HG02571 (cell line): ENCODE results near the gene IWS1.
A peak's percentile ranks its signal among the peaks of the same experiment; 100 is the strongest.
"Not testable (repeated sequence)": the region's sequence is repeated elsewhere in the genome, so short reads cannot be mapped to it uniquely, and the experiment has no call there.

ENCODE experiments used
- ATAC-seq: cut with Tn5 transposase; IDR thresholded peaks from one replicate; pipeline ENCODE4 v1.9.1; 2021; ENCODE audit warnings: mild to moderate bottlenecking, moderate library complexity; ENCODE audit not compliant: unreplicated experiment

The IWS1 gene

DNA sequence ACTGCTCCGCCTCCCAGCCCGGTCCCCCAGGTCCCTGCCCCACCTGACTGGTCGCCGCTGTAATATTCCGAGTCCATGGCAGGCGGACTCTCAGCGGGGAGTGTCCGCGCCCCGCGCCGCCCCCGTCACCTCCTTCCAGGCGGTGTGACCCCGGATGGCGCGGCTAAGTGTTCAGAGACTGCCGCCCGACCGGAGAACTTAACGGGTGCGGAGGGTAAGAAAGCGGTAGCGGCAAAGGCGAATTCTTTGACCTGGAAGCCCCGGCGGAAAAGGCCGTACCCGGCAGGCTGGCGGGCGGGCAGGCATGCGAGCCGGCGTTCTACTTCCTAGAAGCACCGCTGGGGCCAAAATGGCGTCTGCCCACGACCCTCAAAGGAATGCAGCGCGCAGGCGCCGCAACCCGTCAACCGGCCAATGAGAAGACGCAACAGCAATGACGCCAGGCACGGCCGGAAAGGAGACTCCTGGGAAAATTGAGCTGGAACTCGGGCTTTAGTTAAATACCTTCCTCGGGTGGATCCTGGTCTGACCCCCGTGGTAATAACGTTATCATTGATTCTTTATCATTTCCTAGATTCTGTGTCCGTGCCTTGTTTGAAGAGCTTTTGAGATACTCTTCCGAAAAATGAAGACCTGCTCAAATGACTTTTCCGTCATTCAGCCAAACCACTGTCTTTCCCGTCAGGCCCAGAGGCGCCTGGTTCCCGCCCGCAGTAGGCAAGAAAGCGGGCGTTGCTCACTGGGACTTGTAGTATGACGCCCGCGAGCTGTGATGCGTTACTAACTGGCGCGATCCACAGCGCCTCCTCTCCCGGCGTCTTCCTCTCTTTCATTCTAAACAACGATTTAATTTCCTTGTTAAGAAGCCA is at the start of gene IWS1:
Gene IWS1 (minus strand): TSS at position 358 of the 869 bp plus-strand sequence. CDS start 281 bp downstream, at position 77.
- peak; percentile 89 for ATAC-seq

DNA sequence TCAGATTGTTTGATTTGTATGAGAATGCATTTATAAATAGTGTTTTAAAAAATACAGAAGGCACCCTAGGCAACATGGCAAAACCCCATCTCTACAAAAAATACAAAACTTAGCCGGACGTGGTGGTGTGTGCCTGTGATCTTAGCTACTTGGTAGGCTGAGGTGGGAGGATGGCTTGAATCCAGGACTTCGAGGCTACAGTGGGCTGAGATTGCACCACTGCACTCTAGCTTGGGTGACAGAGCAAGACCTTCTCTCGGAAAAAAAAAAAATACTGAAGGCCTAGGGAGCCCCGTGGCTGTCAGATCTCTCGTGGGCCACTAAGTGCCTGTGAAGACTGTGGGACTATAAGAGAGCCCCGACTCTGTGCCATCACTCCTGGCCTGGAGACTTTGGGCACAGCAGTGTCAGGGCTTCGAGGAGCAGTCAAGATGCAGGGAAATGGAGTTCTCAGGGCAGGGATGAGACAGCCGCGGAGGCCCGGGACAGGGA is 49.7 kb upstream of the IWS1 start:
- no peak for ATAC-seq

DNA sequence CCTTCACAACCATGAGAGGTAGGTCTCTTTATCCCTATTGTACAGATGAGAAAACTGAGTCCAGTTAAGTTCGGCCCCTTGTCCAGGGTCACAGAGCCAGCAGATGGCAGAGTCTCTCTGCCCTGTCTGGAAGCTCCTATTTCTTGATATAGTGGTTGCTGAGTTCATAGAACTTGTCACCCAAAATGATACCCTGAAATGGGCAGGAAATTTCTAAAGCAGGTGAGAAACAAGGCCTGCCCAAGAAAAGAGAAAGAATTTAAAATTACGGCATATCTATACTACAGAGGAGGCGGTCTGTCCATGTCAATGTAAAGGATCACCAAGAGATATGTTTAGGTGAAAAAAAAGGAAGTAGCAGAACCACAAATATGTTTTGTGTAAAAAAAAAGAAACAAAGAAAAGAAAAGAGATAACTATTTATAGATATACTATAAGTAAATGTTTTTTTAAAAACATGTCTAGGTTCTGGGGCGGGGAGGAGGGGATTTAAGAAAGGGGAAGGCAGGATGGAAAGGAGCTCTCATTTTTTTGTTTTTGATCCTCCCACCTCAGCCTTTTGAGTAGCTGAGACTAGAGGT is 49.0 kb upstream of the IWS1 start:
- no peak for ATAC-seq

DNA sequence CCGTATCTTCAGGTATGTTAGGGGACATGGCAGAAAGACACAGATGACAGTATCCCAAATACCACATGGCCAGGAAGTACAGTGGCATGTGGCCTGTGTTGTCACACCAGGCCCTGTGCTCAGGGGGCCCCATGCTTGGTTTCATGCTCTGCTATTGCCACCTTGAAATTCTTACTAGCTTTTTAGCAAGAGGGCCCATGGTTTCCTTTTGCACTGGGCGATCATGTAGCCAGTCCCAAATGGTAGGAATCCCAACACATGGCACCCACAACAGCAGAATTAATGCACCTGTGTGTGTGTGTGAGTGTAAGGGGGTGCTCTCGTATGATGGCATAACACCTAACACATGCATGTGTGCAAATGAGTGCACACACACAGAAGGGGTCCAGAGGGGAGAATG is 48.4 kb upstream of the IWS1 start:
- no peak for ATAC-seq

DNA sequence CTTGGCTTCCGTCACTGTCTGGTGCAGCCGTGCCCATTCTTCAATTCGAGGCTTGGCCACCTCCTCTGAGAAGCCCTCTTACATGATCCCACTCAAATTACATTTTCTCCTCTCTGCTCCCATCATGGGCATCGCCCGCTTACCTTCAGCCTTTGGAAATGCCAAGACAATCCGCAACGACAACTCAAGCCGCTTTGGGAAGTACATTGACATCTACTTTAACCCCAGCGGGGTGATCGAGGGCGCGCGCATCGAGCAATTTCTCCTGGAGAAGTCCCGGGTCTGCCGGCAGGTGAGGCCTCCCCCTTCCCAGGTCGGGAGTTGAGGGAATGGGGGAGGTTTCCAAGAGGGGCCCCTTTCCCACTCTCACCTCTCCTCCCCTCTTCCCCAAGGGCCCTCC is 47.5 kb upstream of the IWS1 start:
- ATAC-seq: no peak

GRCh38 chr2:127573298-127573697 is 47.0 kb upstream of the IWS1 start:
- ATAC-seq: no peak

GRCh38 chr2:127572841-127573240 is 46.6 kb upstream of the IWS1 start:
- no peak for ATAC-seq

DNA sequence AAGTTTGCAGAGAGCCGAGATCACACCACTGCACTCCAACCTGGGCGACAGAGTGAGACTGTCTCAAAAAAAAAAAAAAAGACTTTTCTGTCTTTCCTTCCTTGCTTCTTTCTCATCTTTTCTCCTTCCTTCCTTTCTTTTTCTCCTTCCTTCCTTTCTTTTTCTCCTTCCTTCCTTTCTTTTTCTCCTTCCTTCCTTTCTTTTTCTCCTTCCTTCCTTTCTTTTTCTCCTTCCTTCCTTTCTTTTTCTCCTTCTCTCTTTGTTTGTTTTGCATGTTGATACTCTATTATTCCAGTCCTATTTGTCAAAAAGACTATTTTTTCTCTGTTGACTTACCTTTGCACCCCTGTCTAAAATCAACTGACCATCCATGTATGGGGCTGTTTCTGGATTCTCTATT is 46.1 kb upstream of the IWS1 start:
- not testable (repeated sequence) for ATAC-seq

DNA sequence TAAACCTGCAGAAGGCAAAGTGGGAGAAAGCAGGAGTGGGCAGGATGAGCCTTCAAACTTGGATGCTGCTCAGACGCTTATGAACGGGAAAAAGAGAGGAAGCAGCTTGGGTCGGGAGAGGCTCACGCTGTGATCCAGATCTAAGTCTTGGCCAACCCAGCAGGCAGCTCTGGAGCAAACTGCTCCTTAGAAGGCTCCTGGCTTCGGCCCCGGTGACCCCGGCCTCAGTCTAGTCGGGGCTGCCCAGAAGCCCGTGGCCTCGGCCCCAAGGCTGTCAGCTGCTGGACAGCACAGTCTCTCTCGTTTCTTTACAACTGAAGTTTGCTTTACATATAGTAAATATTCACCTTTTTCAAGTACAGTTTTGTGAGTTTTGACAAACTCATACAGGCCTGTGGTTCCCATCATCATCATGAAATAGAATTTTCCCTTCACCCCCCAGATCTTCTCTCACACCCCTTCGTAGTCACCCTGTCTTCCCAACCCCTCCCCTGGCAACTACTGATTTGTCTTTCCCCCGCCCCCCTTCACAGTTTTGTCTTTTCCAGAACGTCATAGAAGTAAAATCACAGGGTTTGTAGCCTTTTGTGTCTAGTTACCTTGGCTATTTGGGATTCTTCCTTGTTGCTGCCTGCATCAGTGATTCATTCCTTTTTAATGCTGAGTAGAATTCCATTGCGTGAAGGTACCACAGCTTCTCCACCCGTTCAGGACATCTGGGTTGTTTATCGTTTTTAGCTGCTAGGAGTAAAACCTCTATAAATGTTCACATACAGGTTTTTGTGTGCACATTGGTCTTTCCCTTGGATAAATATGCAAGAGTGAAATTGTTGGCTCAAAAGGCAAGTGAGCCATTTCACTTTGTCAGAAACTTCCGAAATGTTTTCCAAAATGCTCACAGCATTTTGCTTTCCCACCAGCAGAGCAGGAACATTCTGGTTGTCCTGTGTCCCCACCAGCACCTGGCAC is 44.3 kb upstream of the IWS1 start:
- no peak for ATAC-seq

GRCh38 chr2:127569666-127570065 is 43.4 kb upstream of the IWS1 start:
- no peak for ATAC-seq

DNA sequence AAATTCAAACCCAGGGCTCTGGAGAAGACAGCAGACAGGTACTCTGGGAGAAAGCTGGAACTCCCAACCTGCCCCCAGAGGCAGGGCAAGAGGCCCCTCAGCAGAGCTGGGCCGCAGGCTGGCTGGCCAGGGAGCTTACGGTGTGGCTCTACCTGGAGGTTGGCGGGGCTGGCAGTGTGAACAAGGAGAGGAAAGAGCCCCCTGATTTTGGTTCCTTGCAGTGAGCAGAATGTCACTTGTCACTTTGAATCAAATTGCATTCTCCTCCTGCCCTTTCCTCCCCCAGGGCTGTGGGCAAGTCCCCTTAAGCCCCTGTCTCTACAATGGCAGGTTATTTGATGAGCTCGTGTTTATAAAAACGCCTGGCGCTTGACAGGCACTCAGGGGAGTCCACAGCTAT is 41.8 kb upstream of the IWS1 start:
- ATAC-seq: no peak

- ATAC-seq: no peak
These were observed 41.1 kb upstream of the IWS1 start for GRCh38 chr2:127567351-127567854.

DNA sequence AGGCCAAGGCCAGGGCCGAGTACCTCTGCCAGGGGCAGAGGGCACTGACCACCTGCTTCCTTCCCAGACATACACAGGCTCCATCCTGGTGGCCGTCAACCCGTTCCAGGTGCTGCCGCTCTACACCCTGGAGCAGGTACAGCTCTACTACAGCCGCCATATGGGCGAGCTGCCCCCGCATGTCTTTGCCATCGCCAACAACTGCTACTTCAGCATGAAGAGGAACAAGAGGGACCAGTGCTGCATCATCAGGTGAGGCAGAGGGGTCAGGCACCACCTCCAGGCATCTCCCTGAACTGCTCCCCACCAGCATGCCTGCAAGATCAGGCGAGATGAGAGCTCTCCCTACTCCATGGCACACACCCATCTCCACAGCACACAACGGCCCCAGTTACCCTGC is 40.3 kb upstream of the IWS1 start:
- no peak for ATAC-seq

GRCh38 chr2:127566139-127566417 is 39.8 kb upstream of the IWS1 start:
- ATAC-seq: no peak

DNA sequence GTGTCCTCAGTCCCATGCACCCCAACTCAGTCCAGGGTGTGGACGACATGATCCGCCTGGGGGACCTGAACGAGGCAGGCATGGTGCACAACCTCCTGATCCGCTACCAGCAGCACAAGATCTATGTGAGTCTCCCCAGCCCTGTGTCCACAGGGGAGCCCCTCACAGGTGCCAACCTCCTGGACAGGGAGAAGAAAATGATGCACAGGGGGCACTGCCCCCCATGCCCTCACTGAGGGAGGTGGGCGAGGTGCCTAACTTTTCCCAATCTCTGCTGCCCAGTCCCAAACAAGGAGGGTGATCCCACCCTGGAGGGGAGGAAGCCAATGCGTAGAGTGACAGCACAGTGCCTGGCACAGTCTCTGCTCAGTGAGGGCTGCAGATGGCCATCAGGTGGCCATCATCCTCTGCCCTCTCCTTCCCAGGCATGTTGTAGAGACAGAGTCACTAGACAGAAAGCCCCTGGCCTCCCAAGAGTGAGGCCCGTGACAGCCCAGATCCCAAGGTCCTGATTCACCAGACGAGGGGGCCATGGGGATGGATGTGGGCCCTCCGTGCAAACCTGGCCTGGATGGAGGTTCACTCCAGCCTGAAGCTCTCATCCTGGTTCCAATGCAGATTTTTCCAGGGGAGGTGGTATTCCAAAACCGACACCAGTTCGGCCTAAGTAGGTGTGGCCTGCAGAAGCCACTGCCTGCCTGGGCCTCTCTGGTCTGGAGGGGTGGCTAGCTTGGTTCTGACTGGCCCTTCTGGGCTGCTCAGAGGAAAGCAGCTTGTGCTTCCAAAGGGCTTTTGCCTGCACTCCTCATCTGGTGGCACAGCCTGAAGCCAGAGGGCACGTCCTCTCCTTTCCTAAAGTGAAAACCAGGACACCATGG is 39.2 kb upstream of the IWS1 start:
- ATAC-seq: no peak

- no peak for ATAC-seq
These were observed 38.4 kb upstream of the IWS1 start for GRCh38 chr2:127564429-127565260.

GRCh38 chr2:127563458-127564428 is 37.5 kb upstream of the IWS1 start:
- ATAC-seq: peak; percentile 98

DNA sequence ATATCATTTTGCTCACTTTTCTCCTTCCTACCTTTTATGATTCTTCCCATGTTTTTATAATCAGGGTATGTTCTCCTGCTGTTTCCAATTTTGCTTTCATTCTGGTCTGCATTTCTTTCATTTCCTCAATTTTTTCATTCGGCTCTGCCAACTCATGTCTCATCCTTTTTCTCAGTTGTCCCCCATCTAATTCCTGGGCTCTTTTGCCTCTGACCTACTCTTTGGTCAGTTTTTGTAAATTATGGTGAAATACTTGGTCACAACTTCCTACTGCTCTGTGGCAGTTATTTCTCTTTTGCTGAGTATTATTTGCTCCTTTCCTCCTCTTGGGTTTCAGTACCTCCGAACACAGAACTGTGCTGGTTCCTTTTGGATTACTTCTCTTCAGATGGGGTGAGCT is 36.6 kb upstream of the IWS1 start:
- ATAC-seq: no peak
